Adipocyte (in vitro differentiated cells): Measurements from ENCODE around the gene THRAP3.
"Not testable (repeated sequence)": the region's sequence is repeated elsewhere in the genome, so short reads cannot be mapped to it uniquely, and the experiment has no call there.

Source experiments
- DNase-seq: peaks from one replicate; pipeline ENCODE4 v3.0.0-alpha.2; 2015; ENCODE audit warnings: low read depth
- H3K27me3 ChIP-seq: replicated peaks from 2 replicates; pipeline ENCODE4 v1.7.0; 2013; ENCODE audit warnings: mild to moderate bottlenecking, low read length, moderate library complexity; ENCODE audit not compliant: control insufficient read depth, insufficient read depth
- H3K36me3 ChIP-seq: 2 replicates; pipeline ENCODE4 v1.7.0; 2013; ENCODE audit warnings: low read length, mild to moderate bottlenecking, moderate library complexity; ENCODE audit not compliant: control insufficient read depth, insufficient read depth, severe bottlenecking
- H3K4me1 ChIP-seq: 2 replicates; pipeline ENCODE4 v1.7.0; 2013; ENCODE audit warnings: mild to moderate bottlenecking, low read length, moderate library complexity; ENCODE audit not compliant: control insufficient read depth, insufficient read depth
- H3K4me3 ChIP-seq: 2 replicates; pipeline ENCODE4 v1.7.0; 2013; ENCODE audit warnings: mild to moderate bottlenecking, low read length, moderate library complexity
- H3K9ac ChIP-seq: 2 replicates; pipeline ENCODE4 v1.7.0; 2013; ENCODE audit warnings: mild to moderate bottlenecking, low read length, moderate library complexity
- H3K9me3 ChIP-seq: 2 replicates; pipeline ENCODE4 v1.7.0; 2013; ENCODE audit warnings: mild to moderate bottlenecking, low read length, moderate library complexity; ENCODE audit not compliant: control insufficient read depth

THRAP3 gene

GRCh38 chr1:36211307-36211706, 12.9 kb upstream of the THRAP3 start:
- H3K4me1 ChIP-seq: peaks cover 33% of the 10 kb centered on the region
- no peaks in the 10 kb centered on the region for H3K9me3 ChIP-seq
- H3K36me3 ChIP-seq: no peaks in the 10 kb centered on the region
- no peak overlapping the region for H3K4me3 ChIP-seq
- no peak for DNase-seq
- H3K9ac ChIP-seq: no peak overlapping the region
- no peaks in the 10 kb centered on the region for H3K27me3 ChIP-seq

- peaks cover 27% of the 10 kb centered on the region for H3K4me1 ChIP-seq
Observed at GRCh38 chr1:36211841-36212240, 12.4 kb upstream of the THRAP3 start.

GRCh38 chr1:36212782-36213181, 11.5 kb upstream of the THRAP3 start:
- Histone ChIP-seq H3K4me3 (no peak overlapping the region), H3K9ac (no peak overlapping the region), H3K36me3 (no peaks in the 10 kb centered on the region), H3K4me1 (peaks cover 18% of the 10 kb centered on the region), H3K9me3 (no peaks in the 10 kb centered on the region), H3K27me3 (no peaks in the 10 kb centered on the region)
- no peak for DNase-seq

More at GRCh38 chr1:36211841-36212240, 12.4 kb upstream of the THRAP3 start:
- Histone ChIP-seq H3K27me3 (no peaks in the 10 kb centered on the region), H3K36me3 (no peaks in the 10 kb centered on the region), H3K9ac (no peak overlapping the region), H3K4me3 (no peak overlapping the region), H3K9me3 (no peaks in the 10 kb centered on the region)
- DNase-seq: no peak

GRCh38 chr1:36217670-36218069, 6.6 kb upstream of the THRAP3 start:
- H3K36me3 ChIP-seq: no peaks in the 10 kb centered on the region
- DNase-seq: peak; percentile 37
- no peaks in the 10 kb centered on the region for H3K4me1 ChIP-seq
- H3K27me3 ChIP-seq: no peaks in the 10 kb centered on the region
- no peak overlapping the region for H3K4me3 ChIP-seq
- H3K9me3 ChIP-seq: no peaks in the 10 kb centered on the region
- H3K9ac ChIP-seq: no peak overlapping the region

GRCh38 chr1:36221901-36222300, 2.3 kb upstream of the THRAP3 start:
- not testable (repeated sequence) for DNase-seq, H3K36me3 ChIP-seq, H3K27me3 ChIP-seq

GRCh38 chr1:36222481-36223380, 1.5 kb upstream of the THRAP3 start:
- DNase-seq: no peak
- peak overlapping the region; percentile 97 for H3K4me3 ChIP-seq
- peaks cover 4% of the 10 kb centered on the region for H3K36me3 ChIP-seq
- H3K27me3 ChIP-seq: no peaks in the 10 kb centered on the region
- peak overlapping the region; percentile 95 for H3K9ac ChIP-seq
- H3K4me1 ChIP-seq: peaks cover 21% of the 10 kb centered on the region
- no peaks in the 10 kb centered on the region for H3K9me3 ChIP-seq

More at GRCh38 chr1:36221901-36222300, 2.3 kb upstream of the THRAP3 start:
- H3K9me3 ChIP-seq, H3K9ac ChIP-seq, H3K4me3 ChIP-seq: not testable (repeated sequence)
- H3K4me1 ChIP-seq: peaks cover 19% of the 10 kb centered on the region

GRCh38 chr1:36223381-36223995, 755 bp upstream of the THRAP3 start:
- H3K27me3 ChIP-seq: no peaks in the 10 kb centered on the region
- peaks cover 21% of the 10 kb centered on the region for H3K4me1 ChIP-seq
- H3K9me3 ChIP-seq: no peaks in the 10 kb centered on the region
- H3K9ac ChIP-seq: peak overlapping the region; percentile 95
- H3K4me3 ChIP-seq: peak overlapping the region; percentile 97
- DNase-seq: peak; percentile 66
- H3K36me3 ChIP-seq: peaks cover 9% of the 10 kb centered on the region

- Histone ChIP-seq H3K4me1 (peaks cover 21% of the 10 kb centered on the region), H3K9ac (peak overlapping the region; percentile 96), H3K27me3 (no peaks in the 10 kb centered on the region), H3K36me3 (peaks cover 19% of the 10 kb centered on the region), H3K4me3 (peak overlapping the region; percentile 97), H3K9me3 (no peaks in the 10 kb centered on the region)
- DNase-seq: peak; percentile 95
Observed at GRCh38 chr1:36224537-36225282, 467 bp downstream of the THRAP3 start.

GRCh38 chr1:36225283-36225899, 1.1 kb downstream of the THRAP3 start:
- peaks cover 22% of the 10 kb centered on the region for H3K4me1 ChIP-seq
- DNase-seq: peak; percentile 36
- H3K9ac ChIP-seq: peak overlapping the region; percentile 96
- no peaks in the 10 kb centered on the region for H3K27me3 ChIP-seq
- H3K9me3 ChIP-seq: no peaks in the 10 kb centered on the region
- peaks cover 25% of the 10 kb centered on the region for H3K36me3 ChIP-seq
- peak overlapping the region; percentile 97 for H3K4me3 ChIP-seq

- Histone ChIP-seq H3K4me1 (peaks cover 32% of the 10 kb centered on the region), H3K36me3 (peaks cover 66% of the 10 kb centered on the region)
- H3K9me3 ChIP-seq, DNase-seq, H3K4me3 ChIP-seq, H3K9ac ChIP-seq, H3K27me3 ChIP-seq: not testable (repeated sequence)
Observed at GRCh38 chr1:36230279-36230678, 6.0 kb downstream of the THRAP3 start.
